Skeletal muscle tissue (tissue), 4 donors: Measurements from ENCODE around the gene BDP1. TPM values are rescaled to one million over a fixed set of nuclear protein-coding genes. Genes with fewer than 3 reads are reported as not detected.
"Not testable (repeated sequence)": the region's sequence is repeated elsewhere in the genome, so short reads cannot be mapped to it uniquely, and the experiment has no call there.

Experiments used
- H3K27ac ChIP-seq: one replicate; pipeline ENCODE4 v1.7.0; 2013; ENCODE audit warnings: mild to moderate bottlenecking, low read depth, low read length, inconsistent platforms
- H3K27me3 ChIP-seq, 3 donors: one replicate each; pipeline ENCODE4 v1.7.0; 2013; ENCODE audit warnings: low read length in 3 of 3; ENCODE audit not compliant: control insufficient read depth in 3 of 3, insufficient read depth in 3 of 3
- H3K36me3 ChIP-seq, 3 donors: one replicate each; pipeline ENCODE4 v1.7.0; 2013; ENCODE audit warnings: low read length in 3 of 3; ENCODE audit not compliant: control insufficient read depth in 3 of 3, insufficient read depth in 3 of 3
- H3K4me1 ChIP-seq, 3 donors: one replicate each; pipeline ENCODE4 v1.7.0; 2013; ENCODE audit warnings: low read length in 3 of 3, mild to moderate bottlenecking in 3 of 3; ENCODE audit not compliant: control insufficient read depth in 3 of 3, insufficient read depth in 3 of 3
- H3K4me3 ChIP-seq, 3 donors: one replicate each; pipeline ENCODE4 v1.7.0; 2013; ENCODE audit warnings: low read length in 3 of 3
- H3K9ac ChIP-seq, 3 donors: one replicate each; pipeline ENCODE4 v1.7.0; 2013; ENCODE audit warnings: low read length in 3 of 3, mild to moderate bottlenecking in 3 of 3, moderate library complexity in 2 of 3, low read depth in 1 of 3
- H3K9me3 ChIP-seq, 3 donors: one replicate each; pipeline ENCODE4 v1.7.0; 2013; ENCODE audit warnings: low read length in 3 of 3; ENCODE audit not compliant: control insufficient read depth in 3 of 3
- total RNA-seq: library from RNA; depleted of rRNA; stranded (reverse); fragments of >200 nt; gene quantifications from one replicate; pipeline ENCODE4 v1.2.3, GENCODE V29; 2014
- donor health status: Osteomylitis.

The BDP1 gene
- total RNA-seq, 1 donor from 2014 or later: 19.3 TPM

DNA sequence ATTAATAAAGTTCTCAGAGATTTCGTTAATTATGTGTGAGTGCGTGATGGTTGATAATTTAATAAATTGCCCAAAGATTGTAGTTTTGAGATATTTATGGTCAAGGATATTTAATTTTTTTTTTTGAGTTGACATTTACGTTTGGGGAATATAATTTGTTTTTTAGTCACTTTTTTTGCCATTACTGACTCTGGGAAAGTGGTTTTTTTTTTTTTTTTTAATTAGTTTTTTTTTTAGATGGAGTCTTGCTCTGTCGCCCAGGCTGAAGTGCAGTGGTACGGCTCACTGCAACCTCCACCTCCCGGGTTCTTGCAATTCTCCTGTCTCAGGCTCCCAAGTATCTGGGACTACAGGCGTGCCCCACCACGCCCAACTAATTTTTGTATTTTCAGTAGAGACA lies 1.7 kb downstream of the BDP1 start:
- no peaks in the 10 kb centered on the region for H3K9me3 ChIP-seq
- H3K36me3 ChIP-seq: peaks cover 7 to 14% (median 12%) of the 10 kb centered on the region in 3 donors
- no peak overlapping the region for H3K4me3 ChIP-seq
- H3K4me1 ChIP-seq: peaks cover 7 to 16% (median 16%) of the 10 kb centered on the region in 3 donors
- no peak overlapping the region for H3K9ac ChIP-seq
- H3K27me3 ChIP-seq: no peaks in the 10 kb centered on the region
- H3K27ac ChIP-seq: no peak overlapping the region

GRCh38 chr5:71460693-71461092 lies 5.2 kb downstream of the BDP1 start:
- Histone ChIP-seq H3K9me3 (no peaks in the 10 kb centered on the region), H3K4me3 (no peak overlapping the region), H3K4me1 (peaks cover 3 to 12% (median 11%) of the 10 kb centered on the region in 3 donors), H3K9ac (no peak overlapping the region), H3K27ac (no peak overlapping the region), H3K27me3 (no peaks in the 10 kb centered on the region), H3K36me3 (peaks cover 25 to 39% (median 33%) of the 10 kb centered on the region in 3 donors)

DNA sequence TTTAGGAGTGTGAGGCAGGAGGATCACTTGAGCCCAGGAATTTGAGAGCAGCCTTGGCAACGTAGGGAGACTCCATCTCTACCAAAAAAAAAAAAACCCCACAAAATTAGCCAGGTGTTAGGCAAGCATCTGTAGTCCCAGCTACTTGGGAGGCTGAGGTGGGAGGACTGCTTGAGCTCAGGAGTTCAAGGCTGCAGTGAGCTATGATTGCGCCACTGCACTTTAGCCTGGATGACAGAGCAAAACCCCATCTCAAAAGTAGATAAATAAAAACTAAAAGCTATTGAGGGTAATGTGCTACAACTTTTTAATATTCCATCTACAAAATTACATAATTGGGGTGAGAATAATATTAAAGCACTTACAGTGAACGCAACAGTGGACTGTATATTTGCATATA lies 5.9 kb downstream of the BDP1 start:
- no peaks in the 10 kb centered on the region for H3K9me3 ChIP-seq
- H3K9ac ChIP-seq: no peak overlapping the region
- no peak overlapping the region for H3K27ac ChIP-seq
- no peak overlapping the region for H3K4me3 ChIP-seq
- peaks cover 25 to 44% (median 40%) of the 10 kb centered on the region in 3 donors for H3K36me3 ChIP-seq
- H3K4me1 ChIP-seq: peaks cover 3 to 11% (median 11%) of the 10 kb centered on the region in 3 donors
- H3K27me3 ChIP-seq: no peaks in the 10 kb centered on the region

GRCh38 chr5:71471193-71471592 lies 15.7 kb downstream of the BDP1 start:
- H3K27me3 ChIP-seq: no peaks in the 10 kb centered on the region
- H3K4me3 ChIP-seq: no peak overlapping the region
- no peaks in the 10 kb centered on the region for H3K9me3 ChIP-seq
- H3K36me3 ChIP-seq: peaks cover 14 to 41% (median 40%) of the 10 kb centered on the region in 3 donors
- no peak overlapping the region for H3K27ac ChIP-seq
- no peaks in the 10 kb centered on the region for H3K4me1 ChIP-seq
- H3K9ac ChIP-seq: no peak overlapping the region

DNA sequence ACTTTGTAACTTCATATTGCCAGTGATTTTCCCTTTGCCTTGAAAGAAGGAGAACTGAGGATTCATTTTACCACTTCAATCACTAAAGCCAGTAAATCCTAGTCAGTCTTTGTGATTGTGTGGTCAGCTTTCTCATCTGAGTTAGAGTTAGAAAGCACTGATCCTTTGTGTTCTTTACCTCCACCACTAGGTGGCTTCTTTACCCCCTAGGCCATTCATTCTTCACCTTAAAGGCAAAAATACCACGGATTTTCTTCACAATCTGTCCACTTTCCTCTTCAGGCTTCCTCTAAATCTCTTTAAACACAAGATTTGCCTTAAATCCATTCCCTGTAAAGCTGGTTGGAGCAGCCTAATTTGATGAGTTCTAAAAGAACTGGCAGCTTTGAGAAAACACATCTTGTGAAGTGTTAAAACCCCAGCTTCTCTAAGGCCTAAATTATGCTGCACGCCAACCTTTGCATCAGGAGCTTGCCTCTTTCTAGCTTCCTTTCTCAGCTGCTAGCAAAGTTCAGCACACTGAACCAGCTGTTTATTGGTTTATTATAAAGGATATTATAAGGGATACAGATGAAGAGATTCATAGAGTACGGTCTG lies 20.4 kb downstream of the BDP1 start:
- H3K9ac ChIP-seq: no peak overlapping the region
- no peaks in the 10 kb centered on the region for H3K9me3 ChIP-seq
- no peaks in the 10 kb centered on the region for H3K27me3 ChIP-seq
- H3K27ac ChIP-seq: no peak overlapping the region
- H3K4me1 ChIP-seq: no peaks in the 10 kb centered on the region
- no peak overlapping the region for H3K4me3 ChIP-seq
- H3K36me3 ChIP-seq: peaks cover 12 to 33% (median 18%) of the 10 kb centered on the region in 3 donors

GRCh38 chr5:71481441-71481840 lies 26.0 kb downstream of the BDP1 start:
- no peak overlapping the region for H3K4me3 ChIP-seq
- no peak overlapping the region for H3K27ac ChIP-seq
- no peaks in the 10 kb centered on the region for H3K9me3 ChIP-seq
- H3K9ac ChIP-seq: no peak overlapping the region
- no peaks in the 10 kb centered on the region for H3K27me3 ChIP-seq
- H3K4me1 ChIP-seq: no peaks in the 10 kb centered on the region
- peaks cover 5 to 29% (median 20%) of the 10 kb centered on the region in 3 donors for H3K36me3 ChIP-seq

DNA sequence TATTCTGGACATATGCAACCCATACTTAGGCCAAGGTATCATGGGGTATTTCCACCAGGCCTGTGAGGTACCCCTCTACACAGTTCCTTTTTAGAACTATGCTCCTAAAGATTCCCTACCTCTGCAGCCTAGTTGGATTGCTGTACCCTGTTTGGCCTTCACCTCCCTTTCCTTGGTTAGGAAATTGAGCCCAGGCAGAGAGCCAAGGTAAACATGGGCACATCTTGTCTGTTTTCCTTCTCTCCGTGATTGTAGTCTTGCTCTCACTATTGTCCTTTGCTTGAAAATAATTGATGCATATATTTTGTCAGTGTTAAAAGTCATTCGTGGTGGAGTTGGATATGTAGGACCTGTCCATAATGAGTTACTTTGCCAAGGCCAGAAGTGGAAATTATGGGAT lies 26.7 kb downstream of the BDP1 start:
- no peak overlapping the region for H3K27ac ChIP-seq
- H3K4me1 ChIP-seq: no peaks in the 10 kb centered on the region
- H3K36me3 ChIP-seq: peaks cover 5 to 29% (median 20%) of the 10 kb centered on the region in 3 donors
- no peak overlapping the region for H3K9ac ChIP-seq
- no peaks in the 10 kb centered on the region for H3K27me3 ChIP-seq
- H3K9me3 ChIP-seq: no peaks in the 10 kb centered on the region
- H3K4me3 ChIP-seq: no peak overlapping the region

DNA sequence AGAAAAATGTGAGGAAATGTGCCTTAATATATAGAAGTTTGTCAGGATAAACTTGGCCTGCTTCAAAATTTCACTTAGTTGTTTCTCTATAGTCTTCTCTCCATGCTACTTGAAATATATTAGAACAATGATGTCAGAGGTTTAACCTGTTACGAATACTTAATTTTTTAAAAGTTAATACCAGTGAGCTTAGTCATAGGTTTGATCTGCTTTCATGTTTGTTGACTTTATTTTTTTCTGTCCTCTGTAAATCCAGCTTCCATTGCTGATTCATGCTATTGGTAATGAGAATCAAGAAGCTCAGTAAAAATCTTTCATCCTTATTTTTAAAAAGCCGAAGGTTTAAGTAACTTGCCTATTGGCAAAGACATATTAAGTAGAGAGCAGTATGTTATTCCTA lies 27.9 kb downstream of the BDP1 start:
- no peak overlapping the region for H3K4me3 ChIP-seq
- peaks cover 9 to 40% (median 27%) of the 10 kb centered on the region in 3 donors for H3K36me3 ChIP-seq
- H3K4me1 ChIP-seq: no peaks in the 10 kb centered on the region
- no peak overlapping the region for H3K27ac ChIP-seq
- H3K9ac ChIP-seq: no peak overlapping the region
- H3K27me3 ChIP-seq: no peaks in the 10 kb centered on the region
- H3K9me3 ChIP-seq: no peaks in the 10 kb centered on the region

- H3K4me3 ChIP-seq: no peak overlapping the region
- H3K4me1 ChIP-seq: no peaks in the 10 kb centered on the region
- no peaks in the 10 kb centered on the region for H3K27me3 ChIP-seq
- H3K9me3 ChIP-seq: no peaks in the 10 kb centered on the region
- no peak overlapping the region for H3K9ac ChIP-seq
- peaks cover 9 to 50% (median 39%) of the 10 kb centered on the region in 3 donors for H3K36me3 ChIP-seq
- no peak overlapping the region for H3K27ac ChIP-seq
These were observed 37.6 kb downstream of the BDP1 start for GRCh38 chr5:71492817-71493615.

DNA sequence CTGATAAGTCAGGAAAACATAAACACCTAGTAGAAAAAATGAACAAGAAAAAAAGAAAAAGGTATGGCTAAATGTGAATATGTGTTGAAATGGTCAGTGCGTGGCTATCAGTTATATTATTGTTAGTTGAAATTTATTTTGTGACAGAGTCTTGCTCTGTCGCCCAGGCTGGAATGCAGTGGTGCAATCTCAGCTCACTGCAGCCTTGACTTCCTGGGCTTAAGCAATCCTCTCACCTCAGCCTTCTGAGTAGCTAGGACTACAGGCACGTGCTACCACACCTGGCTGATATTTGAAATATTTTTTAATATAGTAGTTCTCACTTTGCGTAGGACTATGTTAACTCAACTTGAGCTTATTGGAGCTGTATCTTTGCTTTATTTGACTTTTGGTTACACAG lies 38.8 kb downstream of the BDP1 start:
- H3K4me3 ChIP-seq, H3K9ac ChIP-seq, H3K4me1 ChIP-seq, H3K9me3 ChIP-seq, H3K27me3 ChIP-seq, H3K27ac ChIP-seq: not testable (repeated sequence)
- peaks cover 11 to 46% (median 43%) of the 10 kb centered on the region in 3 donors for H3K36me3 ChIP-seq
